GM15510 (cell line): ENCODE results near the gene PANX3.

ENCODE experiments used
- POLR2A ChIP-seq: IDR thresholded peaks from 3 replicates; pipeline ENCODE4 v1.6.1; 2011; ENCODE audit warnings: borderline replicate concordance; ENCODE audit not compliant: insufficient read length; ENCODE audit errors: extremely low read depth

Gene PANX3

DNA sequence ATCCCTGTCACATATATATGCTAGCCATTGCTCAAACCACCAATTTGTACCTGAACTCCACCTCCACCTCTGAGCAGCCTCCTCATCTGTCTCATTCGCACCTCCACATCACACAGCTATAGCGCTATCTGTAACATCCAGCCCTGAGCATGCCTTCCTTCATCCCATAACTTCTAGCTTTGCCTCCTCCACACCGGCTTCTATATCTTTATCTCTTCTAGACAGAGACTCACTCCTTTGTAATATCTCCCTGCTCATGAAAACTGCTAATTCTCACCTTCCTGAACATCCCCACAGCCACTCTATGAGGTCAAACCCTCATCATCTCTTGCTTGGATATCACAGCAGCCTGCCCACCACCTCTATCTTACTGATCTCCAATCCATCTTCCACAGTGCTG is 56.4 kb downstream of the PANX3 start:
- TF ChIP-seq POLR2A = no peak

DNA sequence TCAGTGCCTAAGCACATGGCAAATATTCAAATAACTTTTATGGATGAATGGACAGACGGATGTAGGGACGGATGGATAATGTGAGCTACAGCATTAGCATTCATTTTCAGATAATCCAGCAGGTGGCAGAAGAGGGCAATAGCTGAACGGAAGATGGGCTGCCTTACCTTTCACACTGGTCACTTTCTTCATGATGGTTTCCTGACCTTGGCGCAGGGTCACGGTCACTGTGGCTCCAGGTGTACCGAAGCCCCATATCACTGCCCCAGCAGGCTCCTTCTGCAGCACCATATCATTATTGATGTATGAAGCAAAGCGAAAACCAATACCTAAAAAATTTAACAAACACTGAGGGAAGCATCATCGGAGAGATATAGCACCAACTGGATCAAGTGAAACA is 58.0 kb downstream of the PANX3 start:
- TF ChIP-seq POLR2A = no peak
